HG03571 (cell line): Measurements from ENCODE around the gene TAF11L14.

Source experiments
- ATAC-seq: cut with Tn5 transposase; IDR thresholded peaks from one replicate; pipeline ENCODE4 v1.9.1; 2021; ENCODE audit not compliant: unreplicated experiment

TAF11L14 gene

GRCh38 chr5:17678751-17679324 lies 44.6 kb downstream of the TAF11L14 start:
- no peak for ATAC-seq

- no peak for ATAC-seq
Measured at GRCh38 chr5:17679597-17680203, 45.4 kb downstream of the TAF11L14 start.

GRCh38 chr5:17680737-17681136 lies 46.5 kb downstream of the TAF11L14 start:
- ATAC-seq, result no peak
